GM23338 (cell line): ENCODE results near the gene TNFRSF19. TPM values are rescaled to one million over a fixed set of nuclear protein-coding genes. Genes with fewer than 3 reads are reported as not detected.

Experiments
- ATAC-seq: fragments of 200-7000 bp; cut with Tn5 transposase; 3 replicates; pipeline ENCODE4 v1.9.1; 2020
- DNase-seq: peaks from one replicate; pipeline ENCODE4 v3.0.0-alpha.2; 2015; ENCODE audit warnings: low spot score
- H2AFZ ChIP-seq: fragments of 200-600 bp; sonication (generic); 2 replicates; pipeline ENCODE4 v1.8.0; 2016; ENCODE audit warnings: antibody characterized with exemption, mild to moderate bottlenecking, moderate library complexity
- H3F3A ChIP-seq: fragments of 200-600 bp; sonication (generic); replicated peaks from 2 replicates; pipeline ENCODE4 v1.8.0; 2017; ENCODE audit warnings: antibody characterized with exemption, mixed run types, low read depth
- H3K27ac ChIP-seq: fragments of 200-600 bp; sonication (generic); 2 replicates; pipeline ENCODE4 v1.6.1; 2016; ENCODE audit warnings: low read depth
- H3K27me3 ChIP-seq: fragments of 200-600 bp; sonication (generic); 2 replicates; pipeline ENCODE4 v1.8.0; 2016; ENCODE audit warnings: mild to moderate bottlenecking, mixed run types, moderate library complexity; ENCODE audit not compliant: insufficient read depth
- H3K36me3 ChIP-seq: fragments of 200-600 bp; sonication (generic); 2 replicates; pipeline ENCODE4 v1.8.0; 2016; ENCODE audit warnings: mild to moderate bottlenecking; ENCODE audit not compliant: insufficient read depth
- H3K4me1 ChIP-seq: fragments of 200-600 bp; sonication (generic); 2 replicates; pipeline ENCODE4 v1.8.0; 2016; ENCODE audit warnings: mild to moderate bottlenecking, moderate library complexity; ENCODE audit not compliant: insufficient read depth
- H3K4me2 ChIP-seq: fragments of 200-600 bp; sonication (generic); 2 replicates; pipeline ENCODE4 v1.7.1; 2017; ENCODE audit warnings: mixed run types
- H3K4me3 ChIP-seq: fragments of 200-600 bp; sonication (generic); 2 replicates; pipeline ENCODE4 v1.6.1; 2016; ENCODE audit warnings: mixed run types
- H3K79me2 ChIP-seq: fragments of 200-600 bp; sonication (generic); replicated peaks from 2 replicates; pipeline ENCODE4 v1.8.0; 2017; ENCODE audit warnings: mild to moderate bottlenecking; ENCODE audit not compliant: insufficient read depth
- H3K9me2 ChIP-seq: fragments of 200-600 bp; sonication (generic); 2 replicates; pipeline ENCODE4 v1.8.0; 2017; ENCODE audit not compliant: insufficient read depth
- H4K20me1 ChIP-seq: fragments of 200-600 bp; sonication (generic); replicated peaks from 2 replicates; pipeline ENCODE4 v1.8.0; 2017; ENCODE audit warnings: mild to moderate bottlenecking; ENCODE audit not compliant: insufficient read depth
- H3K27ac Mint-ChIP-seq: 2 replicates; pipeline ENCODE4 v1.8.0; 2020; ENCODE audit warnings: inconsistent platforms, mild to moderate bottlenecking, moderate library complexity, mixed read lengths
- H3K27me3 Mint-ChIP-seq: 3 replicates; pipeline ENCODE4 v1.8.0; 2022; ENCODE audit warnings: low read depth, mild to moderate bottlenecking, moderate library complexity, mixed read lengths, inconsistent platforms; ENCODE audit not compliant: insufficient read depth, poor library complexity
- H3K36me3 Mint-ChIP-seq: 3 replicates; pipeline ENCODE4 v1.8.0; 2021; ENCODE audit warnings: low read depth, mild to moderate bottlenecking, inconsistent platforms, moderate library complexity, mixed read lengths
- H3K4me1 Mint-ChIP-seq: 3 replicates; pipeline ENCODE4 v1.8.0; 2020; ENCODE audit warnings: mild to moderate bottlenecking, inconsistent platforms, mixed read lengths
- H3K4me3 Mint-ChIP-seq: 3 replicates; pipeline ENCODE4 v1.8.0; 2021; ENCODE audit warnings: moderate library complexity, mild to moderate bottlenecking, inconsistent platforms, mixed read lengths
- H3K9me3 Mint-ChIP-seq: 3 replicates; pipeline ENCODE4 v1.8.0; 2020; ENCODE audit warnings: moderate library complexity, mild to moderate bottlenecking, inconsistent platforms, mixed read lengths
- CREB1 ChIP-seq: fragments of 250-450 bp; sonication (Bioruptor Pico); IDR thresholded peaks from 2 replicates; pipeline ENCODE4 v1.5.0; 2020; ENCODE audit warnings: low read depth, mild to moderate bottlenecking, moderate library complexity
- ETS1 ChIP-seq: IDR thresholded peaks from 2 replicates; pipeline ENCODE4 v1.6.1; 2016; ENCODE audit warnings: antibody characterized with exemption
- EZH2 ChIP-seq: fragments of 200-600 bp; sonication (generic); IDR thresholded peaks from one replicate; pipeline ENCODE4 v1.8.0; 2017; ENCODE audit warnings: antibody characterized with exemption, mild to moderate bottlenecking, low read depth; ENCODE audit not compliant: unreplicated experiment
- JUNB ChIP-seq: IDR thresholded peaks from one replicate; pipeline ENCODE4 v1.6.1; 2016; ENCODE audit warnings: antibody characterized with exemption; ENCODE audit not compliant: unreplicated experiment
- NANOG ChIP-seq: IDR thresholded peaks from 2 replicates; pipeline ENCODE4 v1.6.1; 2016; ENCODE audit warnings: antibody characterized with exemption, borderline replicate concordance
- POLR2AphosphoS5 ChIP-seq: IDR thresholded peaks from 2 replicates; pipeline ENCODE4 v1.6.1; 2016; ENCODE audit warnings: antibody characterized with exemption, low read depth
- REST ChIP-seq: IDR thresholded peaks from one replicate; pipeline ENCODE4 v1.6.1; 2018; ENCODE audit warnings: antibody characterized with exemption; ENCODE audit not compliant: unreplicated experiment
- STAT1 ChIP-seq: IDR thresholded peaks from one replicate; pipeline ENCODE4 v1.6.1; 2016; ENCODE audit warnings: antibody characterized with exemption; ENCODE audit not compliant: unreplicated experiment
- ZNF114 ChIP-seq: fragments of 250-450 bp; sonication (Bioruptor Pico); IDR thresholded peaks from 2 replicates; pipeline ENCODE4 v1.5.0; 2020; ENCODE audit warnings: mild to moderate bottlenecking, moderate library complexity
- polyA plus RNA-seq: library from polyadenylated mRNA; unstranded; fragments of >200 nt; fragmentation: Nextera tagmentation; extraction: Ambion mirVana; gene quantifications from 2 replicates; pipeline ENCODE4 v1.2.1, GENCODE V29; 2016
- total RNA-seq: library from RNA; depleted of rRNA; stranded (reverse); fragments of >200 nt; shearing (Covaris generic); gene quantifications from 2 replicates; pipeline ENCODE4 v1.2.3, GENCODE V29; 2014

TNFRSF19 gene
- total and polyA plus RNA-seq, 2 experiments from 2014 or later = 0.21 to 0.35 TPM

- no peak for TF ChIP-seq CREB1 (CRISPR knock-in tag)
- no peak for TF ChIP-seq ETS1
Measured at GRCh38 chr13:23534090-23534489, 36.1 kb upstream of the TNFRSF19 start (continued).

GRCh38 chr13:23541221-23541824 is 28.9 kb upstream of the TNFRSF19 start:
- H3K36me3 ChIP-seq = no peaks in the 10 kb centered on the region
- H3K4me1 ChIP-seq = no peaks in the 10 kb centered on the region
- H3K4me2 ChIP-seq = no peak overlapping the region
- H3K9me2 ChIP-seq = no peaks in the 10 kb centered on the region
- no peak overlapping the region for H3K27ac ChIP-seq
- no peak overlapping the region for H3K4me3 Mint-ChIP-seq
- no peak overlapping the region for H3K4me3 ChIP-seq
- H3K27me3 Mint-ChIP-seq = no peaks in the 10 kb centered on the region
- peaks cover under 1% of the 10 kb centered on the region; the same call in 1 of the 2 replicates for H3K27me3 ChIP-seq
- H4K20me1 ChIP-seq = no peaks in the 10 kb centered on the region
- H3K9me3 Mint-ChIP-seq = no peaks in the 10 kb centered on the region
- H3K36me3 Mint-ChIP-seq = no peaks in the 10 kb centered on the region
- ATAC-seq = no peak
- H2AFZ ChIP-seq = no peak overlapping the region
- H3K27ac Mint-ChIP-seq = no peak overlapping the region
- TF ChIP-seq JUNB = no peak
- TF ChIP-seq ETS1 = no peak
- TF ChIP-seq ZNF114 (CRISPR knock-in tag) = no peak
- no peak for TF ChIP-seq POLR2AphosphoS5
- H3F3A ChIP-seq = no peaks in the 10 kb centered on the region
- H3K79me2 ChIP-seq = no peaks in the 10 kb centered on the region
- no peaks in the 10 kb centered on the region for H3K4me1 Mint-ChIP-seq
- DNase-seq = no peak

- no peaks in the 10 kb centered on the region for H3K9me3 Mint-ChIP-seq
- H3K27me3 ChIP-seq = peaks cover 12% of the 10 kb centered on the region; the same call in 1 of the 2 replicates
- peak overlapping the region; percentile 67; the same call in 1 of the 2 replicates for H2AFZ ChIP-seq
- no peak for TF ChIP-seq STAT1
- TF ChIP-seq ZNF114 (CRISPR knock-in tag) = no peak
- no peak for TF ChIP-seq JUNB
- no peak for TF ChIP-seq REST
- no peak for TF ChIP-seq EZH2
- no peak for TF ChIP-seq NANOG
Measured at GRCh38 chr13:23544668-23545067, 25.5 kb upstream of the TNFRSF19 start.

More at GRCh38 chr13:23544668-23545067, 25.5 kb upstream of the TNFRSF19 start:
- Histone ChIP-seq H3K9me2 (no peaks in the 10 kb centered on the region), H3K79me2 (no peaks in the 10 kb centered on the region), H3K4me1 (no peaks in the 10 kb centered on the region), H3F3A (no peaks in the 10 kb centered on the region), H3K36me3 (no peaks in the 10 kb centered on the region), H3K27ac (no peak overlapping the region), H3K4me3 (no peak overlapping the region), H3K4me2 (no peak overlapping the region), H4K20me1 (no peaks in the 10 kb centered on the region)
- no peak for ATAC-seq
- no peak for DNase-seq
- H3K4me3 Mint-ChIP-seq = no peak overlapping the region
- H3K4me1 Mint-ChIP-seq = peaks cover 3% of the 10 kb centered on the region; the same call in 2 of the 3 replicates
- peaks cover 1% of the 10 kb centered on the region for H3K27me3 Mint-ChIP-seq
- no peak overlapping the region for H3K27ac Mint-ChIP-seq
- H3K36me3 Mint-ChIP-seq = no peaks in the 10 kb centered on the region
